ENCODE measurements around the gene ZNRD2.

The ZNRD2 gene

DNA sequence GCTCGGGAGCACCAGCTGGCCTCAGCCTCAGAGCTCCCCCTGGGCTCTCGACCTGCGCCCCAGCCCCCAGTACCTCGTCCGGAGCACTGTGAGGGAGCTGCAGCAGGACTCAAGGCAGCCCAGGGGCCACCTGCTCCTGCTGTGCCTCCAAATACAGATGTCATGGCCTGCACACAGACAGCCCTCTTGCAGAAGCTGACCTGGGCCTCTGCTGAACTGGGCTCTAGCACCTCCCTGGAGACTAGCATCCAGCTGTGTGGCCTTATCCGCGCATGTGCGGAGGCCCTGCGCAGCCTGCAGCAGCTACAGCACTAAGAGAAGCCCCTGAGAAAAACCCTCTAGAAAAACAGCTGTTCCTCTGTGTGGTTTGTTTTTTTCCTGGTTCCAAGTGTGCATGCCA, 1.1 kb downstream of the ZNRD2 start:
- FAIRE-seq: no peak
- DNase-seq (ENCODE audit: insufficient read length, low spot score): no peak

DNA sequence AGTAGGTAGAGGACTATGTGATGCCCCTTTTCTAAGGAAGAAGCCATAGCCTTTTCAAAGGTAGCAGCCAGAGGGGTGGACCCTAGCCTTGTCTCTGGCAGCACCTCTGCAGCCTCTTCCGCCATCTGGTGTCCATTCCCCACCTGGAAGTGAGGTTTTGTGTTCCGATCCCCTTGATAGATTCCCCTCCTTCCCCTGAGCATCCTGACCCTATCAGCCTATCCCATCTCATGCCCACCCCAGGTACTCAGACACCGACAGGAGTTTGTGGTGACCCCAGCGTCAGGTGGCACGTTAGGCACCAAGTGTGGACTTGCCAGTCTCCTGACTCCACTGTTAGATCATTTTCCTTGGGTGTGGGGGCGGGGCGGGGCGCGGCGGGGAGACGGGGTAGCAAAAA, 1.7 kb downstream of the ZNRD2 start:
- no peak for DNase-seq (ENCODE audit: insufficient read length, low spot score)

DNA sequence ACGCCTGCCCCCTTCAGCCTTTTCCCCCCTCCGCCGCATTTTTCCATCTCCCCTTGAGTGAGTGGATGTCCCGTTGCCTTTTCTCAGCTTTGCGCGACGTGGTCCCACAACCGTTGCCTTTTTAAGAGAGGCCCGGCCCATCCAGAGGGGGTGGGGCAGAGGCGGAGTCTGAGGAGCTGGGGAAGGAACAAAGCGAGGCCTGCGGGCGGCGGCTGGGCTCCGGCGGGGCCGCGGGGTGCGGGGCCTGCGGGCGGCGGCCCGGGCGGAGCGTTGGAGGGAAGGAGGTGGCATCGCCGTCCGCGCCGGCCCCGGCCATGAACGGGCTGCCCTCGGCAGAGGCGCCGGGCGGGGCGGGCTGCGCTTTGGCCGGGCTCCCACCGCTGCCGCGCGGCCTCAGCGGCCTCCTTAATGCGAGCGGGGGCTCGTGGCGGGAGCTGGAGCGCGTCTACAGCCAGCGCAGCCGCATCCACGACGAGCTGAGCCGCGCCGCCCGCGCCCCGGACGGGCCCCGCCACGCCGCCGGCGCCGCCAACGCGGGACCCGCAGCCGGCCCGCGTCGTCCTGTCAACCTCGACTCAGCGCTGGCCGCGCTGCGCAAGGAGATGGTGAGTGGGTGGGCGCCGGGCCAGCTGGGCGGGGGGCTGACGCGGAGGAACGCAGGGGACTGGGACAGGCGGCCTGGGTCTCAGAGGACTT, 2.2 kb downstream of the ZNRD2 start, which contains the start of gene FAM89B:
Gene FAM89B (plus strand): TSS at position 183 of the 696 bp plus-strand sequence. CDS start 132 bp downstream, at position 315.
- DNase-seq (ENCODE audit: insufficient read length, low spot score) (no peak), FAIRE-seq (peak; percentile 70)

More for the DNA sequence above, 1.7 kb downstream of the ZNRD2 start:
- FAIRE-seq: no peak

DNA sequence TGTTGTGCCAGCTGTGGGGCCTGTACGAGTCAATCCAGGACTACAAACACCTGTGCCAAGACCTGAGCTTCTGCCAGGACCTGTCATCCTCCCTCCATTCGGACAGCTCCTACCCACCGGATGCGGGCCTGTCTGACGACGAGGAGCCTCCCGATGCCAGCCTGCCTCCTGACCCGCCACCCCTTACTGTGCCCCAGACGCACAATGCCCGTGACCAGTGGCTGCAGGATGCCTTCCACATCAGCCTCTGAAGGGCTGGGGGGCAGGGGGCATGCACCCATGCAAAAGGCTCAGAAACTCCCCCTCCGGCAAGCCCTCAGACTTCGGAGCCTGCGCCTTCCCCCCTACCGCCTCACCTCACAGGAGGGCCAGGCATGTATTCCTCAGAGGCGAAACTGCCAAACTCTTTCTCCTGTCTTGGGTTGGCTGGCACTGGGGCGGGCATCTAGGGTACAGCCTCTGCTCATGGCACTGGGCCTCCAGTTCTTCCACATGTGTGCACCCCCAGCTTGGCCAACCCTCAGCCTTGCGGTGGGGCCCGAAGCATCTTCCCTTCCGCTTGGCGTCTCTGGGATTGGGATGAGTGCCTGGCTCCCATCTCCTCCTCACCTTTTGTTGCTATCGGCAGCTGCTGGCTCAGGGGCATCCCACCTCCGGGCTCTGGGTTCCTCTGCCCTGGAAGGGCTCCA, 3.3 kb downstream of the ZNRD2 start:
- no peak for DNase-seq (ENCODE audit: insufficient read length, low spot score)
- FAIRE-seq: no peak

DNA sequence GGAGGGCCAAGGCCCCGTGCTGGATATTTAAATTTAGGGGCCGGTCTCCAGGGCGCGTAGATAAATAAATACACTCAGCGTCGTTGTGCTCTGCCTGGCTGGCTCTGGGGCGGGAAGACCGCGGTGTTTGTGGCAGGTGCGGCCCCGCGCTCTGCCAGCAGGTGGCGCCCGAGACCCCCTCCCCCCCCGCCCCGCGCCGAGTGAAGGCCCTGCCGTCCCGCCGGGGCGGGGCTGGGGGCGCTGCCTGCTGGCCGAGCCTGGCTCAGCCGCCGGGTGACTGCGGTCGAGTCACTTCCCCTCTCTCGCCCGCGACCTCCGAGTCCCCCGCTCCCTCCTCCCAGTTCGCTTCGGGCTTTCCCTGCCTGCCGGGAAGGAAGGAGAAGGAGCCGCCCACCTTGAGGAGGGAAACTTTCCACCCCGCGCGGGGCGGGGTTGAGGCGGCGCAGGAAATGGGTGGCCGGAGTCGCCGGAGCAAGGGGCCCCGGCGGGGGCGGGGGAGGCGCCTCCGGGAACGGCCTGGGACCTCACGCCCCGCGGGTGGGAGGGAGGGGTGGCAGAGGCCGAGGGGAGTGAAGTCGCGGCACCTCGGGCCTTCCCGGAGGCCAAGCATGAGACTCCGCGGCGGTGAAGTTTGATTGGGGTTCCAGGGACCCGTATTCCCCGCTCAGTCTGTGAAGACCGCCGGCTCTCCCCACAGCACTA, 4.0 kb downstream of the ZNRD2 start:
- peak; percentile 67 for FAIRE-seq
- DNase-seq (ENCODE audit: insufficient read length, low spot score): peak; percentile 97

DNA sequence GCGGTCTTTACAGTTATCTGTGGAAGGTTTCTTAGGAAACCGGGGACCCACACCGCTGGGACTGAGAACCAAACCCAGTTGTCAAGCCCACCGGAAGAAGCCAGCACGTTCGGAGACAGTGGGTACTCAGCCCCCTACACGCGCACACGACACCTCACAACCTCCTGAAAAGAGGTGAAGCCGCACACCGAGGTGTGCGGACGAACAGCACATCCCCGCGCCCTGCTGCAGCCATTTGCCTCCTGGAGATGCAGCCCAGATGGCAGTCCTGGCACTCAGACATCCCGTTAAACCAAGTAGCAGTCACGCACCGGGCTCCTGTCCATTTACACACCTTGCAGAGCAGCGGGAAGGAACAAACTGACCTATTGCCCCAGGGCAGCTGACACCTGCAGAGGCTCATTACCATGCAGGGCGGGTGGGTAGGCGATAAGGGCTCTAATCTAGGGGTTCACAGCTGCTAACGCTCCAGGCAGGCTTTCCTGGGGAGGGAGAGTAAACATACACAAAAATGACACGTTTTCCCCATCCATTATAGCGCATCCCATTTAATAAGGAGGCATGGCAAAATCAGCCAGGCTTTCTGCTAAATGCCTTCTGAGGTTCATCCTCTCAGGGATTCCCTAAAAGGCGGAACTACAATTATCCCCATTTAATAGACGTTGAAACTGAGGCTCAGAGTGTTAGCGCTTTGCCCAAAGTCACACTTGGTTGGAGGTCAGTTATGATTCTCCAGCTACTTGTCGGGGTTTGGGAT, 4.7 kb downstream of the ZNRD2 start:
- no peak for DNase-seq (ENCODE audit: insufficient read length, low spot score)
- peak; percentile 90 for FAIRE-seq

DNA sequence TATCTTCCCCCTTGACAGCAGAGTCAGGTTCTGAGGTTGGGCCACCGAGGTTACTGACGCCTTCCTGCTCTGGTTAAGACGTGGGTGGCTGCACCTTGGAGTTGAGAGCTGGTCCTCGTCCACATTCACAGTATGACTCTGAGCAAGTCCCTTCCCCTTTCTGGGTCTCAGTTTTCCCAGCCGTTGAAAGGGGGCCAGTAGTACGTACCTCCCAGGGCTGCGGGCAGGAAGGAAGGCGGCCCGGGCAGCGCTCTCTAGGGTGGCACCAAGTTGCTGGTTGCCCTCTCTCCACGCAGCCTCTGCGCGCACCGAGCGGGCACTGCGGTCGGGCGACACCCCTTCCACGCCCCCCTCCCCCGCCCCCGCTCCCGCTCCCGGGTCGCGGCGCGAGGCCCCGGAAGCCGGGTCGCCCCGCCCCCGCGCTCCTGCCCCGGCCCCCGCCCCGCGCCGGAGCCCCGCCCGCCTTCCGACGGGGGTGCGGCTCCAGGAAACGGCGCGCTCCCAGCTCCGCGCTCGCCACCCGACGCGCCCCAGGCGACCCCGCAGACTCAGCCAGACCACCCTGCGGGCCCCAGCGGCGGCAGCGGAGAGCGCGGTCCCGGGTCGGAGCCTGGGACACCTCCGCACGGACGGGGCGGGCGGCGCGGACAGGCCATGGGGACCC, 5.4 kb downstream of the ZNRD2 start, which contains the start of gene EHBP1L1:
Gene EHBP1L1 (plus strand): TSS at position 486 of the 664 bp plus-strand sequence. CDS start 250 bp downstream, outside the sequence.
- DNase-seq (ENCODE audit: insufficient read length, low spot score) (peak; percentile 89), FAIRE-seq (peak; percentile 4)

DNA sequence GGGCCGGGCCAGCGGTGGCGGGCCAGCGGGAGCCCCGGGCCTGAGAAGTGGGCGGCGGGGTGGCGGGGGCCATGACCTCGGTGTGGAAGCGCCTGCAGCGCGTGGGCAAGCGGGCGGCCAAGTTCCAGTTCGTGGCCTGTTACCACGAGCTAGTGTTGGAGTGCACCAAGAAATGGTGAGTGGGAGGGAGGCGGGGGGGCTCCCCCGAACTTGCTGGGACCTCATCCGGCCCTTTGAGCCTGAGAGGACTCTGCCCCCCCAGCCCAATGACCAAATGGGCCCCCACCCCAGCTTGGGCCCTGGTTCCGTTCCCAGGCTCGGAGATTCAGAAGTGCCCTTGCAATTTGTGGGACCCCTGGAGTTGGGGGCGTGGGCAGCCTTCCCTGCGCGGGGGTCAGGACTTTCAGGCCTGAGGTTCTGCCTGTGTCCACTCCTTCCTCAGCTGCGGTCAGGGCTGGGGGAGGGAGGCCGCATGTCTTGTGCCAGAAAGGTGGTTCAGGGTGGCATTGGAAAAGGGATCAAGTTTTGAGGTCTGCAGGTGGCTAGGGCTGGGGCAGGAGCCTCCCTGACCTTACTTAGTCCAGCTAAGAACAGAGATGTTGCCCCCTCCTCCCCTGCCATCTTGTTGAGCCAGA, 6.1 kb downstream of the ZNRD2 start:
- FAIRE-seq: peak; percentile 28
- no peak for DNase-seq (ENCODE audit: insufficient read length, low spot score)

DNA sequence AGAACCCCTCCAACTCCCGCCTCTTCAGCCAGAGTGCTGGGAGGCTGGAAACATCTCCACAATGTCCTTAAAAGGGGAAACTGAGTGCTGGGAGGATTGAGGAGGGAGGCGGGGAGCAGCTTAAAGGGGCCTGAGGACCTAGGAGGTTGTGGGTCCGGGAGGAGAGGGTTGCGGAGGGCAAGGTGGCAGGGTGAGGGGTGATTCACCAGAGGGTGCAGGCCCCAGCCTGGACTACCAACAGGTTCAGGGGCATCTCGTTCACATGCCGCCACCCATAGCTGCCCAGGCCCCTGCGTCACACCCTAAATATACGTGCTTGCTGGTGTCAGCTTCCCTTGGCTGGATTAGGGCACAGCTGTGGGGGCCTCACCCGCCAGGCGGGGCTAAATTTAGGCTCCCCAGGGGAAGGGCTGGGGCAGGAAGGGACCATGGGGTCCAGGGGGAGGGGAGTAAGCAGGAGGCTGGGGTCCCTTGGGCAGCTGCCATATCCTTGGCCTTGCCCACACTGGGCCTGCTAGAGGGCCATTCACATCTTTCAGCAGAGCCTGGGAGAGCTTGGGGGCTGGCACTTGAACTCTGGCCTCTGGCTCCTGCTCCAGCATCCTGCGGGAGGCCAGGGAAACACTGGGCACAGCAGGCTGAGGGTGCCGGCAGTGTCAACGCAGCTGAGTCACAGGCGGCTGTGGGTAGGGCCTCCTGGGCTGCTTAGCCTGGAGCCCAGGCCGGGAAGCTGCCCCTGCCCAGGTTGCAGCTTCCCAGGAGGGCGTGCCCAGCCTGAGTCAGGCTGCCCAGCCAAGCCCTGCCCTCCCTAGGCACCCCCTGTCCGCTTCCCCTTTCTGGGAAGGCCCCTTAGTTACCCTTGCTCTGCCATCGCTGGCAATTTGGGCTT, 6.8 kb downstream of the ZNRD2 start:
- DNase-seq (ENCODE audit: insufficient read length, low spot score) (no peak), FAIRE-seq (peak; percentile 81)

DNA sequence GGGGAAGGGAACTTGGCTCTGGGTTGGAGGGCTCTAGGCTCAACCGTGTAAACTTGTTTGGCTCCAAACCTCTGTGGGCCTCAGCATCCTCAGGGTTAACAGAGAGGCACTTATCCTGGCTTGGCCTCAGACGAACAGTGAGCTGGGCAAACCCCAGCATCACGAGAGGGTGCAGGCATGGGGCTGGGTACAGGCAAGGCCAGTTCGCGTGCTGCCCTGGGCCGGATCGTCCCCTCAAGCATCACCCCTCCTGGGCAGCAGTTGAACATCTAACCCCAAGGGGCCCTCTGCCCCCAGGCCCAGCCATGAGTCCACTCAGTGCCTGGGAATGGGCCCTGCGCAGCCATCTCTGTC, 7.5 kb downstream of the ZNRD2 start:
- DNase-seq (ENCODE audit: insufficient read length, low spot score) (no peak), FAIRE-seq (no peak)

DNA sequence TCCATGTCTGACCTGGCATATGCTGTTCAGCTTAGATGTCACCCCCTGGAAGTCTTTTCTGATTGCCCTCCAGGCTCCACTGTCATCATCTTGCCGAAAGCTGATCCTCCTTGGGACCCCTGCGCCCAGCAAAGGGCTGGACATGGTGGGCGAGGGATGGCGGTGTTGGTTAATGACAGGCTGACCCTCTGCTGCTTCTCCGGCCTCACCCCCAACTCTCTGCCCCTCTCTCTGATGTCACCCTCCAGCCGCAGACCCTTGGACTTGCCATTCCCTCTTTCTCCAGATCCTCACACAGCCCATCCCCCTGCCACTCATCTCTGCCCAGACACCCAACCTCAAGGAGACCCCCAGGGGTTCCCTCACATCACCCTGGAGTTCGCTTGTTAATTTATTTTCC, 7.9 kb downstream of the ZNRD2 start:
- DNase-seq (ENCODE audit: insufficient read length, low spot score): no peak
- no peak for FAIRE-seq

DNA sequence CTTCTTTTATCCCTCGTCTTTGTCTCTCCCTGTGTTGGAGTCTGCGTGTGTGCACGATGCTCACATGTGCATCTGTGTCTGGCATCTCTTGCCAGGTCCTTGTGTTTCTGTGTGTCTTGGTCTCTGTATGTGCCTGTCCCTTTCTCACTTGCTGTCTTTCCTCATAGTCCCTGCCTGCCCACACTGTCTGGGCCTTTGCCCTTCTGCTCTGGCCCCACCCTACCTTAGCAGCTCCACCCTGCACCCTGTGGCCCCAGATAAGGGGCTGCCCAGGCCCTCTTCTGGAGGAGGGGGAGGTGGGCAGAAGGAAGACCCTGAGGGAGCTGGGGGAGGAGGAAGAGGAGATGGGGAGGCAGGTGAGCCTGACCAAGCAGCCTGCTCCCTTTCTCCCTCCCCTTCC, 8.4 kb downstream of the ZNRD2 start:
- FAIRE-seq: no peak

DNA sequence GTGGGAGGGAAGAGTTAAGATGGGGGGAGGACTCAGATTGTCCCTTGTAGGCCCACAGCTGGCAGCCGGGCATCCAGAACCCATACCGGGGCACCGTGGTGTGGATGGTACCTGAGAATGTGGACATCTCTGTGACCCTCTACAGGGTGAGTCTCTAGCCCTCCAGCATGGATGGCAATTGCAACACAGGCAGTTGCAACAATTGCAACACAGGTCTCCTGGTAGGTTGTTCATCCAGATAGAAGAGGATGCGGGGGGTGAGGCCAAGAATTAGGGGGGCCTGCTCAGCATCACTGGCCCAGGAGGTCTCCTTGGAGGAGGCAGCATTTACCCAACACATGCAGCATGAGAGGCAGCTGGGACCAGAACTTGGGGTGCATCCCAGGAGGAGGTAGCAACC, 9.0 kb downstream of the ZNRD2 start:
- FAIRE-seq: no peak
- DNase-seq (ENCODE audit: insufficient read length, low spot score): no peak

More for the DNA sequence above, 8.4 kb downstream of the ZNRD2 start:
- DNase-seq (ENCODE audit: insufficient read length, low spot score): no peak

DNA sequence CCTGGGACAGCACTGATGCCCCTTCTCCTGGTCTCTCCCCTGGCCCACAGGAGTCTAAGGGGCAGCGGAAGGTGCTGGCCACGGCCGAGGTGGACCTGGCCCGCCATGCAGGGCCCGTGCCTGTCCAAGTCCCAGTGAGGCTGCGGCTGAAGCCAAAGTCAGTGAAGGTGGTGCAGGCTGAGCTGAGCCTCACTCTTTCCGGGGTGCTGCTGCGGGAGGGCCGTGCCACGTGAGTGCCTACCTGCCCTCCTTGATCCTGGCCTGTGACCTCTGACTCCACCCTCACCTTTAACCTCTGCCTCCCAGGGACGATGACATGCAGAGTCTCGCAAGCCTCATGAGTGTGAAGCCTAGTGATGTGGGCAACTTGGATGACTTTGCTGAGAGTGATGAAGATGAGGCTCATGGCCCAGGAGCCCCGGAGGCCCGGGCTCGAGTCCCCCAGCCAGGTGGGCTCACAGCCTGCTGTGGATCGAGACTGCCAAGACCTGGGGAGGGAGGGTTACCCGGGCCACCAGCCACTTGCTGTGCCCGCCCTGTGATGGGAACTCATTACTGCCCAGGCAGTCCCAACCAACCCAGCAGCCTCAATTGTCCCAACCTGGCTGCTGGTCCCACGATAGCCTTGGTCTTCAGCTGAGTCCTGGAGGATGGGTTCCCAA, 9.9 kb downstream of the ZNRD2 start:
- FAIRE-seq (no peak), DNase-seq (ENCODE audit: insufficient read length, low spot score) (no peak)

DNA sequence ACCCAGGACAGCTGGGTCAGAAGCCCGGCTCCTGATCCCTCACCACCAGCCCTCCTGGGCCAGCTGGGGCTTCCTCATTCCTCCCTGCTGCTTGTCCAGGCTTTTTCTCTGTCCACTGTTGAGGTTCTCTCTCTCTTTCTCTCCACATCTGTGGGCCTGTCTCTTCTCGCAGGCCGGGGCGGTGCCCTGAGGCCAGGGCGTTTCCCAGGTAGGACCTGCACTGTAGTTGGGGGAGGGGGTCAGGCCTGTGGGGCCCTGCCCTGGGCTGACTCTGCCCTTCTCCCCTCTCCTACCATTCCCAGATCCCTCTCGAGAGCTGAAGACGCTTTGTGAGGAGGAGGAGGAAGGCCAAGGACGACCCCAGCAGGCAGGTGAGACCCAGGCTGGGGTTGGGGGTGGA, 10.5 kb downstream of the ZNRD2 start:
- no peak for FAIRE-seq
- no peak for DNase-seq (ENCODE audit: insufficient read length, low spot score)

DNA sequence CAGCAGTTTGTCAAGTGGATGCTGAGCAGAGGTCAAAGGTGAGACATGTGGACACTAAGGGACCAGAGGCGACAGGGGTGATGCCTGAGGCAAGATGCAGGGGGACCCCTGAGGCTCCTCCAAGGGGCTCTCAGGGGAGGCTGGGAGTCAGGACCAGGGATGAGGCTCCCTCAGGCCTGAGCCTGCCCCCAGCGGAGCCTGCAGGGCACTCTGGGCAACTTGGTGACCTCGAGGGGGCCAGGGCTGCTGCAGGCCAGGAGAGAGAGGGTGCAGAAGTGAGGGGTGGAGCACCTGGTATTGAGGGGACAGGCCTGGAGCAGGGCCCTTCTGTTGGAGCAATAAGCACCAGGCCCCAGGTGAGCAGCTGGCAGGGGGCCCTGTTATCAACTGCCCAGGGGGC, 11.7 kb downstream of the ZNRD2 start:
- DNase-seq (ENCODE audit: insufficient read length, low spot score) (no peak), FAIRE-seq (no peak)

DNA sequence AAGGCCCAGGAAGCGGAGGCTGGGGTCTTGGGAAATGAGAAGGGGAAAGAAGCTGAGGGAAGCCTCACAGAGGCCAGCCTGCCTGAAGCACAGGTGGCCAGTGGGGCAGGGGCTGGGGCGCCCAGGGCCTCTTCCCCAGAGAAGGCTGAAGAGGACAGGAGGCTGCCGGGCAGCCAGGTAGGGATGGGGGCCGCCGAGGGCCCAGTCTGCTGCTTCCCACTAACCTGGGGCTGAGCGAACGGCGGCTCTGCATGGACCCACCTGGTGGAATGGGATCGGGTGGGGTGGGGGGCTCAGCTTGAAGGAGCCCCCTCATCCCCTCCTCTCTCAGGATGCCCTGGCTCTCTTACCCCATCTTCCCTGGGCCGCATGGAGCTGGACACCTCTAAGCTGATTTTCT, 13.3 kb downstream of the ZNRD2 start:
- DNase-seq (ENCODE audit: insufficient read length, low spot score) (no peak), FAIRE-seq (no peak)

DNA sequence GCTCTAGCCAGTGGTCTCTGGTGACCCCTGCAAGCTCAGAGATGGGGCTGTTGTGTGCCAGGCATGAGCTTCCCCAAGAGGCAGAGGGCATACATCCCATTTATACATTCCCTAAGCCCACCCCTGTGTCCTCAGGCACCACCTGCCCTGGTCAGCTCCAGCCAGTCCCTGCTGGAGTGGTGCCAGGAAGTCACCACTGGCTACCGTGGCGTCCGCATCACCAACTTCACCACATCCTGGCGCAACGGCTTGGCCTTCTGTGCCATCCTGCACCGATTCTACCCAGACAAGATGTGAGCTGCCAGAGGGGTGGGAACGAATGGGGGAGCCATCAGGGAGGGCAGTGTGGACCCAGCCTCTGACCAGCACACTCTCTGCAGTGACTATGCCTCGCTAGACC, 13.8 kb downstream of the ZNRD2 start:
- DNase-seq (ENCODE audit: insufficient read length, low spot score) (no peak), FAIRE-seq (no peak)

All from GM19239 (cell line).